ENCODE data around the gene SLC22A31. TPM values are rescaled to one million over a fixed set of nuclear protein-coding genes. Genes with fewer than 3 reads are reported as not detected.
"Not testable (repeated sequence)": the region's sequence is repeated elsewhere in the genome, so short reads cannot be mapped to it uniquely, and the experiment has no call there.

SLC22A31 gene
- total RNA-seq, 2 donors from 2014 or later: 1.6 to 3.7 TPM

GRCh38 chr16:89165681-89165979 is 34.7 kb downstream of the SLC22A31 start:
- H3K9me3 Mint-ChIP-seq; H3K27ac Mint-ChIP-seq; H3K36me3 Mint-ChIP-seq; ATAC-seq; DNase-seq (ENCODE audit: low spot score in 2 of 2): not testable (repeated sequence)

- DNase-seq (ENCODE audit: low spot score in 2 of 2) (no peak), ATAC-seq (no peak)
- Mint-ChIP-seq H3K36me3 (no peaks in the 10 kb centered on the region), H3K9me3 (no peaks in the 10 kb centered on the region), H3K27ac (no peak overlapping the region)
Measured at GRCh38 chr16:89164847-89165680, 35.3 kb downstream of the SLC22A31 start.

- ATAC-seq (no peak), DNase-seq (ENCODE audit: low spot score in 2 of 2) (no peak)
- Mint-ChIP-seq H3K9me3 (no peaks in the 10 kb centered on the region), H3K27ac (peak overlapping the region in 1 of 2 donors; percentile 65), H3K36me3 (no peaks in the 10 kb centered on the region)
Measured at GRCh38 chr16:89164436-89164835, 35.9 kb downstream of the SLC22A31 start.

- DNase-seq (ENCODE audit: low spot score in 2 of 2) (no peak), ATAC-seq (no peak)
- H3K27ac Mint-ChIP-seq: peak overlapping the region in 1 of 2 donors; percentile 65
- peaks cover 0 to 2% of the 10 kb centered on the region in 2 donors for H3K9me3 Mint-ChIP-seq
- H3K36me3 Mint-ChIP-seq: no peaks in the 10 kb centered on the region
Measured at GRCh38 chr16:89163297-89163696, 37.0 kb downstream of the SLC22A31 start.

- Mint-ChIP-seq H3K9me3 (peaks cover 0 to 4% of the 10 kb centered on the region in 2 donors), H3K36me3 (no peaks in the 10 kb centered on the region), H3K27ac (no peak overlapping the region)
- DNase-seq (ENCODE audit: low spot score in 2 of 2): no peak
- ATAC-seq: no peak
Measured at GRCh38 chr16:89161763-89162713, 38.3 kb downstream of the SLC22A31 start.

GRCh38 chr16:89160977-89161701 is 39.2 kb downstream of the SLC22A31 start:
- H3K36me3 Mint-ChIP-seq: no peaks in the 10 kb centered on the region
- peaks cover 0 to 4% of the 10 kb centered on the region in 2 donors for H3K9me3 Mint-ChIP-seq
- DNase-seq (ENCODE audit: low spot score in 2 of 2) (no peak), ATAC-seq (no peak)
- H3K27ac Mint-ChIP-seq: no peak overlapping the region

- peak overlapping the region in 1 of 2 donors; percentile 62 for H3K27ac Mint-ChIP-seq
- ATAC-seq: no peak
Measured at GRCh38 chr16:89159850-89160354, 40.4 kb downstream of the SLC22A31 start.

GRCh38 chr16:89159066-89159849 is 41.1 kb downstream of the SLC22A31 start:
- peak overlapping the region in 1 of 2 donors; percentile 62 for H3K27ac Mint-ChIP-seq
- H3K36me3 Mint-ChIP-seq: no peaks in the 10 kb centered on the region
- peaks cover 0 to 4% of the 10 kb centered on the region in 2 donors for H3K9me3 Mint-ChIP-seq
- no peak for DNase-seq (ENCODE audit: low spot score in 2 of 2)
- no peak for ATAC-seq

More at GRCh38 chr16:89159850-89160354, 40.4 kb downstream of the SLC22A31 start:
- H3K36me3 Mint-ChIP-seq: no peaks in the 10 kb centered on the region
- peaks cover 0 to 4% of the 10 kb centered on the region in 2 donors for H3K9me3 Mint-ChIP-seq
- no peak for DNase-seq (ENCODE audit: low spot score in 2 of 2)

- no peak overlapping the region for H3K27ac Mint-ChIP-seq
- peaks cover 0 to 4% of the 10 kb centered on the region in 2 donors for H3K9me3 Mint-ChIP-seq
- ATAC-seq: no peak
- DNase-seq (ENCODE audit: low spot score in 2 of 2): no peak
- no peaks in the 10 kb centered on the region for H3K36me3 Mint-ChIP-seq
Measured at GRCh38 chr16:89157778-89158177, 42.6 kb downstream of the SLC22A31 start.

- DNase-seq (ENCODE audit: low spot score in 2 of 2) (no peak), ATAC-seq (peak in 1 of 2 donors; percentile 8)
- H3K36me3 Mint-ChIP-seq: no peaks in the 10 kb centered on the region
- H3K27ac Mint-ChIP-seq: peak overlapping the region; percentile 72 to 86
- H3K9me3 Mint-ChIP-seq: peaks cover 0 to 4% of the 10 kb centered on the region in 2 donors
Measured at GRCh38 chr16:89156740-89157645, 43.3 kb downstream of the SLC22A31 start.

GRCh38 chr16:89155851-89156739 is 44.2 kb downstream of the SLC22A31 start:
- Mint-ChIP-seq H3K9me3 (peaks cover 0 to 4% of the 10 kb centered on the region in 2 donors), H3K36me3 (no peaks in the 10 kb centered on the region), H3K27ac (peak overlapping the region; percentile 72 to 86)
- ATAC-seq (peak; percentile 15 to 18), DNase-seq (ENCODE audit: low spot score in 2 of 2) (no peak)

- no peak for ATAC-seq
- Mint-ChIP-seq H3K27ac (peak overlapping the region in 1 of 2 donors; percentile 72), H3K9me3 (peaks cover 0 to 4% of the 10 kb centered on the region in 2 donors), H3K36me3 (peaks cover 0 to 5% of the 10 kb centered on the region in 2 donors)
- DNase-seq (ENCODE audit: low spot score in 2 of 2): no peak
Measured at GRCh38 chr16:89155184-89155679, 45.1 kb downstream of the SLC22A31 start.

GRCh38 chr16:89154390-89155183 is 45.8 kb downstream of the SLC22A31 start:
- peaks cover 0 to 4% of the 10 kb centered on the region in 2 donors for H3K9me3 Mint-ChIP-seq

More at GRCh38 chr16:89154390-89155183, 45.8 kb downstream of the SLC22A31 start:
- peak overlapping the region in 1 of 2 donors; percentile 72 for H3K27ac Mint-ChIP-seq
- DNase-seq (ENCODE audit: low spot score in 2 of 2) (no peak), ATAC-seq (peak in 1 of 2 donors; percentile 16)
- H3K36me3 Mint-ChIP-seq: peaks cover 3 to 5% of the 10 kb centered on the region in 2 donors
